Memory B cell (primary cell): Measurements from ENCODE around the gene NFS1.
A peak's percentile ranks its signal among the peaks of the same experiment; 100 is the strongest.

ENCODE experiments used
- ATAC-seq: fragments of 150-1000 bp; cut with Tn5 transposase; 2 replicates; pipeline ENCODE4 v1.10.0; 2021; ENCODE audit warnings: low read depth, mild to moderate bottlenecking, moderate library complexity
- DNase-seq, 2 donors: peaks; one replicate each; pipeline ENCODE4 v3.0.0; 2022; ENCODE audit warnings: low spot score in 2 of 2
- H3K27ac Mint-ChIP-seq: one replicate; pipeline ENCODE4 v1.8.0; 2022; ENCODE audit warnings: mild to moderate bottlenecking, moderate library complexity, mixed read lengths
- H3K27me3 Mint-ChIP-seq: one replicate; pipeline ENCODE4 v1.8.0; 2022; ENCODE audit warnings: mixed read lengths
- H3K36me3 Mint-ChIP-seq: one replicate; pipeline ENCODE4 v1.8.0; 2022; ENCODE audit warnings: mild to moderate bottlenecking, mixed read lengths
- H3K4me1 Mint-ChIP-seq: one replicate; pipeline ENCODE4 v1.8.0; 2022; ENCODE audit warnings: mixed read lengths
- H3K4me3 Mint-ChIP-seq: one replicate; pipeline ENCODE4 v1.8.0; 2022; ENCODE audit warnings: mild to moderate bottlenecking, moderate library complexity, mixed read lengths
- H3K9me3 Mint-ChIP-seq: one replicate; pipeline ENCODE4 v1.8.0; 2022; ENCODE audit warnings: mixed read lengths

NFS1 gene

GRCh38 chr20:35640724-35641123 is 58.4 kb downstream of the NFS1 start:
- ATAC-seq, result no peak
- H3K9me3 Mint-ChIP-seq, result no peaks in the 10 kb centered on the region
- H3K4me1 Mint-ChIP-seq, result peaks cover 49% of the 10 kb centered on the region
- H3K36me3 Mint-ChIP-seq, result peaks cover 3% of the 10 kb centered on the region
- H3K27ac Mint-ChIP-seq, result peak overlapping the region; percentile 51
- H3K4me3 Mint-ChIP-seq, result no peak overlapping the region
- no peaks in the 10 kb centered on the region for H3K27me3 Mint-ChIP-seq
- DNase-seq, result no peak

GRCh38 chr20:35638751-35639150 is 60.4 kb downstream of the NFS1 start:
- Mint-ChIP-seq H3K9me3 (no peaks in the 10 kb centered on the region), H3K27ac (no peak overlapping the region), H3K27me3 (no peaks in the 10 kb centered on the region), H3K4me1 (peaks cover 43% of the 10 kb centered on the region), H3K36me3 (peaks cover 5% of the 10 kb centered on the region), H3K4me3 (no peak overlapping the region)
- ATAC-seq, result no peak
- no peak for DNase-seq

GRCh38 chr20:35637276-35637675 is 61.9 kb downstream of the NFS1 start:
- H3K27me3 Mint-ChIP-seq, result no peaks in the 10 kb centered on the region
- H3K36me3 Mint-ChIP-seq, result peaks cover 8% of the 10 kb centered on the region
- H3K4me1 Mint-ChIP-seq, result peaks cover 44% of the 10 kb centered on the region
- no peaks in the 10 kb centered on the region for H3K9me3 Mint-ChIP-seq
- no peak overlapping the region for H3K4me3 Mint-ChIP-seq
- peak overlapping the region; percentile 46 for H3K27ac Mint-ChIP-seq
- ATAC-seq (no peak), DNase-seq (no peak)

DNA sequence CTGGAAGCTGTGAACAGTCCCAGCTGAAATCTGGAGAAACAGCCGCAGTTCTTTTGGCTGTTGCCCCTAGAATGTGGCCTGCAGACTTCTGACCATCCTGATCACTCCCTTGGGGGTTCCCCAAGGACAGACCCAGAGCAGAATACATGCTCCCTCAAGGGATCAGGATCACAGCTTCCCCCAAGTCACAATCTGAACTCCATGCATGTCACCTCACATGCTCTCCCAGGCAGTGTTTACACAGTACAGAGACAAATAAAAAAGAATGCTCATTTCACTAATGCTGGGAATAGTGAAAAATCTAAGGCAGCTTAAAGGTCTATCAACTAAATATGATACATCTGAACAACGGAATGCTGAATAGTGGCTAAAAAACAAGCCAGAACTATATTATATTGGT is 63.1 kb downstream of the NFS1 start:
- H3K4me1 Mint-ChIP-seq, result peaks cover 37% of the 10 kb centered on the region
- DNase-seq (no peak), ATAC-seq (no peak)
- no peak overlapping the region for H3K4me3 Mint-ChIP-seq
- H3K36me3 Mint-ChIP-seq, result peaks cover 11% of the 10 kb centered on the region
- no peaks in the 10 kb centered on the region for H3K27me3 Mint-ChIP-seq
- no peaks in the 10 kb centered on the region for H3K9me3 Mint-ChIP-seq
- H3K27ac Mint-ChIP-seq, result peak overlapping the region; percentile 28

DNA sequence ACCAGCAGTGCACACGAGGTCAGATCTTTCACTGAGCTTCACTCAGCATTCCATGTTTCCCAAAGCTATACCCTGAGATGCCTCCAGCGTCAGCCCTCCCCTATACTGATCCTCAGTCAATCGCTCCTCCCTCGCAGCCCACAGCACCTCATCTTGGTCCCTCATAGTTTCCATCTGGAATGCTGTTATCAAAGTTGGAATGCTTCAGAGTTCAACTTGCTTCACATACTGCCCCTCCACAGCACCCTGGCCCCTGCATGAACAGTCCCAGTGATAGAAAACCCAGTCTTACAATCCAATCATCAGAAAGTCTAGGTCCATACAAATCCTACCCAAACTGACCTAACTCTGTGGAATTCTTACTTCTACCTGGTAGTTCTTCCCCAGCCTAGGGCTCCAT is 63.5 kb downstream of the NFS1 start:
- Mint-ChIP-seq H3K9me3 (no peaks in the 10 kb centered on the region), H3K4me1 (peaks cover 35% of the 10 kb centered on the region), H3K27ac (peak overlapping the region; percentile 28), H3K27me3 (no peaks in the 10 kb centered on the region), H3K4me3 (no peak overlapping the region), H3K36me3 (peaks cover 13% of the 10 kb centered on the region)
- no peak for DNase-seq
- no peak for ATAC-seq

DNA sequence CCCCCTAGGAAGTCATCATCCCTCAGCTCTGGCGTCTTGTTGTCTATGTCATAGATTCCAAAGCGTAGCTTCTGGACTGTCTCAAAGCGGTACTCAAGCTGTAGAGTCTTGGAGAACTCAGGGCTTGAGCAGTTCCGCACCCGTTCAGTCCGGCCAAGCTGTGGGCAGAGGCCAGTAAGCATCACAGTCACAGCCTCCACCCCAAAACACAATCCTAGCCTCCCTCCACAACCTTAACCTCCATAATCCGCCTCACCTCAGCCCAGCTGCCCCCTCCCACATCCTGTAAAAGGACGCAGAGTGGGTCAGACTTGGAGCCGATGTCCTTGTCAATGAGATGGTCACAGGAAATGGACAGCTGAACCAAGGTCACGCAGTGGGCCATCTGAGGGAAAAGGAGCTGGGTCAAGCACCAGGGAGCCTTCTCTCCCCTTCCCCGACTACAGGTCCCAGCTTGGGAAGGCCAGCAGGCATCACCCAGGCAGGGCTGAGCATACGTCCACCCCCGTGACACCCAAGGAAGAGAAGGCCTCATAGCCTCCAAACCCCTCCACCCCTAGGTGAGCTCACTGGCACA is 66.5 kb downstream of the NFS1 start:
- no peaks in the 10 kb centered on the region for H3K27me3 Mint-ChIP-seq
- peaks cover 24% of the 10 kb centered on the region for H3K4me1 Mint-ChIP-seq
- H3K36me3 Mint-ChIP-seq, result peaks cover 24% of the 10 kb centered on the region
- no peaks in the 10 kb centered on the region for H3K9me3 Mint-ChIP-seq
- no peak for ATAC-seq
- H3K4me3 Mint-ChIP-seq, result no peak overlapping the region
- DNase-seq, result no peak
- peak overlapping the region; percentile 47 for H3K27ac Mint-ChIP-seq

- Mint-ChIP-seq H3K4me1 (peaks cover 12% of the 10 kb centered on the region), H3K36me3 (peaks cover 37% of the 10 kb centered on the region), H3K27ac (no peak overlapping the region), H3K4me3 (no peak overlapping the region), H3K27me3 (no peaks in the 10 kb centered on the region), H3K9me3 (no peaks in the 10 kb centered on the region)
- no peak for ATAC-seq
- no peak for DNase-seq
Measured at GRCh38 chr20:35630636-35631035, 68.5 kb downstream of the NFS1 start.

DNA sequence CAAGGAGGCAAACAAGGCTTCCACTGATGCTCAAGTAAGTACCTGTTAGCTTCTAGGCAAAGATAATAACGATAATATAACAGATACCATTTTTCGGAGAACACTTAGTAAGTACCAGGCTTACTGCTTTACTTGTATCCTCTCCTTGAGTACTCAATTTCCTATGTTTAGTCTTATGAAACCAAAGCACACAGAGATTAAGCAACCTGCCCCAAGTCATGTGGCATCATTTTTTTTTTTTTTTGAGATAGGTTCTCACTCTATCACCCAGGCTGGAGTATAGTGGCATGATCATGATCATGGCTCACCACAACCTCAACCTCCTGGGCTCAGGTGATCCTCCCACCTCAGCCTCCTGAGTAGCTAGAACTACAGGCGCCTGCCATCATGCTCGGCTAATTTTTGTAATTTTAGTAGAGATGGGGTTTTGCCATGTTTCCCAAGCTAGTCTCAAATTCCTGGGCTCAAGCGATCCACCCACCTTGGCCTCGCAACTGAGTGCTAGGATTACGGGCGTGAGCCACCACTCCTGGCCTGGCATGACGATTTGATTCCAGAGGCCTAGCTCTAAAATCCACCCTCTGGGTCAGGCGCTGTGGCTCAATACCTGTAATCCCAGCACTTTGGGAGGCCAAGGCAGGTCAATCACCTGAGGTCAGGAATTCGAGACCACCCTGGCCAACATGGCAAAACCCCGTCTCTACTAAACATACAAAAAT is 69.6 kb downstream of the NFS1 start:
- ATAC-seq, result no peak
- no peaks in the 10 kb centered on the region for H3K27me3 Mint-ChIP-seq
- no peak overlapping the region for H3K4me3 Mint-ChIP-seq
- peaks cover 8% of the 10 kb centered on the region for H3K4me1 Mint-ChIP-seq
- no peak overlapping the region for H3K27ac Mint-ChIP-seq
- DNase-seq, result no peak
- H3K9me3 Mint-ChIP-seq, result no peaks in the 10 kb centered on the region
- H3K36me3 Mint-ChIP-seq, result peaks cover 38% of the 10 kb centered on the region

DNA sequence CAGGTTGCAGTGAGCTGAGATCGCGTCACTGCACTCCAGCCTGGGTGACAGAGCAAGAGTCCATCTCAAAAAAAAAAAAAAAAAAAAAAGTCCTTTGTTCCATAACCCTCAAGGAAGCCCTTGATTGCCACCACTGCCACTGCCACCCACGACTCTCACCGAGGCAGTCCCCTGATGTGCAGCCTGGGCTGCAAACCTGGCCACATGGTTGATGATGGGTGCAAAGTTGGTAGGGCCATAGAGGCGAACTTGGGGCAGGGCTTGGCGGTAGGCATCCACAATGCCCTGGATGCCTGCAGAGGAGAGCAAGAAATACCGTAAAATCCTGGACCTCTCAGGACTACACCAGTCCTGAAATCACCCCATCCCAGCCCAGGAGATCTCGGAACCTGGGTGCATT is 72.0 kb downstream of the NFS1 start:
- Mint-ChIP-seq H3K27ac (no peak overlapping the region), H3K4me3 (no peak overlapping the region), H3K4me1 (no peaks in the 10 kb centered on the region), H3K36me3 (peaks cover 33% of the 10 kb centered on the region), H3K9me3 (no peaks in the 10 kb centered on the region), H3K27me3 (no peaks in the 10 kb centered on the region)
- ATAC-seq (no peak), DNase-seq (no peak)

- Mint-ChIP-seq H3K36me3 (peaks cover 30% of the 10 kb centered on the region), H3K27ac (no peak overlapping the region), H3K27me3 (no peaks in the 10 kb centered on the region), H3K4me3 (no peak overlapping the region), H3K4me1 (no peaks in the 10 kb centered on the region), H3K9me3 (no peaks in the 10 kb centered on the region)
- ATAC-seq (no peak), DNase-seq (no peak)
Measured at GRCh38 chr20:35626386-35627001, 72.7 kb downstream of the NFS1 start.

- DNase-seq (no peak), ATAC-seq (no peak)
- Mint-ChIP-seq H3K9me3 (no peaks in the 10 kb centered on the region), H3K36me3 (peaks cover 29% of the 10 kb centered on the region), H3K4me3 (no peak overlapping the region), H3K27ac (peak overlapping the region; percentile 40), H3K4me1 (no peaks in the 10 kb centered on the region), H3K27me3 (no peaks in the 10 kb centered on the region)
Measured at GRCh38 chr20:35625584-35626385, 73.4 kb downstream of the NFS1 start.

- DNase-seq, result no peak
- H3K27ac Mint-ChIP-seq, result peak overlapping the region; percentile 0
- H3K4me1 Mint-ChIP-seq, result peaks cover 15% of the 10 kb centered on the region
- no peak overlapping the region for H3K4me3 Mint-ChIP-seq
- peaks cover 8% of the 10 kb centered on the region for H3K36me3 Mint-ChIP-seq
- H3K9me3 Mint-ChIP-seq, result no peaks in the 10 kb centered on the region
- no peaks in the 10 kb centered on the region for H3K27me3 Mint-ChIP-seq
- no peak for ATAC-seq
Measured at GRCh38 chr20:35621560-35621946, 77.6 kb downstream of the NFS1 start.

- Mint-ChIP-seq H3K27me3 (no peaks in the 10 kb centered on the region), H3K4me3 (no peak overlapping the region), H3K4me1 (peaks cover 15% of the 10 kb centered on the region), H3K9me3 (no peaks in the 10 kb centered on the region), H3K27ac (peak overlapping the region; percentile 0), H3K36me3 (peaks cover 7% of the 10 kb centered on the region)
- DNase-seq (no peak), ATAC-seq (no peak)
Measured at GRCh38 chr20:35620818-35621559, 78.2 kb downstream of the NFS1 start.
